ENCODE measurements around the gene NOC2L.
"Not testable (repeated sequence)": the region's sequence is repeated elsewhere in the genome, so short reads cannot be mapped to it uniquely, and the experiment has no call there.

NOC2L gene

GRCh38 chr1:982765-983436, 23.8 kb upstream of the NOC2L start:
- H3K4me3 ChIP-seq (ENCODE audit: low read length) = no peak overlapping the region
- no peak for TF ChIP-seq ZNF274 (IDR thresholded peaks at IDR 0.05; ENCODE audit: low read depth, low read length)

GRCh38 chr1:981955-982558, 23.0 kb upstream of the NOC2L start, which contains the start of gene PERM1:
TSS of gene PERM1 (minus strand) at chr1:982093. CDS start at chr1:981029, 1,064 bp downstream.
- no peak for TF ChIP-seq ZNF274 (IDR thresholded peaks at IDR 0.05; ENCODE audit: low read depth, low read length)
- no peak within 1 kb of the TSS for H3K4me3 ChIP-seq (ENCODE audit: low read length)

GRCh38 chr1:981491-981954, 22.5 kb upstream of the NOC2L start:
- no peak for TF ChIP-seq ZNF274 (IDR thresholded peaks at IDR 0.05; ENCODE audit: low read depth, low read length)

GRCh38 chr1:980602-981395, 21.7 kb upstream of the NOC2L start:
- H3K4me3 ChIP-seq (ENCODE audit: low read length) = no peak overlapping the region
- TF ChIP-seq ZNF274 (IDR thresholded peaks at IDR 0.05; ENCODE audit: low read depth, low read length) = no peak

More at GRCh38 chr1:981491-981954, 22.5 kb upstream of the NOC2L start:
- H3K4me3 ChIP-seq (ENCODE audit: low read length) = no peak overlapping the region

- H3K4me3 ChIP-seq (ENCODE audit: low read length) = no peak overlapping the region
- no peak for TF ChIP-seq ZNF274 (IDR thresholded peaks at IDR 0.05; ENCODE audit: low read depth, low read length)
Measured at GRCh38 chr1:980137-980571, 21.1 kb upstream of the NOC2L start.

GRCh38 chr1:979744-980072, 20.7 kb upstream of the NOC2L start:
- TF ChIP-seq ZNF274 (IDR thresholded peaks at IDR 0.05; ENCODE audit: low read depth, low read length) = no peak
- no peak overlapping the region for H3K4me3 ChIP-seq (ENCODE audit: low read length)

- no peak overlapping the region for H3K4me3 ChIP-seq (ENCODE audit: low read length)
- no peak for TF ChIP-seq ZNF274 (IDR thresholded peaks at IDR 0.05; ENCODE audit: low read depth, low read length)
Measured at GRCh38 chr1:978835-979743, 20.0 kb upstream of the NOC2L start.

GRCh38 chr1:978069-978834, 19.2 kb upstream of the NOC2L start:
- no peak overlapping the region for H3K4me3 ChIP-seq (ENCODE audit: low read length)
- TF ChIP-seq ZNF274 (IDR thresholded peaks at IDR 0.05; ENCODE audit: low read depth, low read length) = no peak

- H3K4me3 ChIP-seq (ENCODE audit: low read length) = not testable (repeated sequence)
Measured at GRCh38 chr1:976791-977190, 17.7 kb upstream of the NOC2L start.

GRCh38 chr1:975896-976683, 17.0 kb upstream of the NOC2L start:
- no peak for TF ChIP-seq ZNF274 (IDR thresholded peaks at IDR 0.05; ENCODE audit: low read depth, low read length)
- H3K4me3 ChIP-seq (ENCODE audit: low read length) = no peak overlapping the region

- no peak for TF ChIP-seq ZNF274 (IDR thresholded peaks at IDR 0.05; ENCODE audit: low read depth, low read length)
- no peak overlapping the region for H3K4me3 ChIP-seq (ENCODE audit: low read length)
Measured at GRCh38 chr1:975365-975764, 16.3 kb upstream of the NOC2L start.

- H3K4me3 ChIP-seq (ENCODE audit: low read length) = no peak overlapping the region
- TF ChIP-seq ZNF274 (IDR thresholded peaks at IDR 0.05; ENCODE audit: low read depth, low read length) = no peak
Measured at GRCh38 chr1:974687-975328, 15.8 kb upstream of the NOC2L start.

Data from GM08714 (cell line).